ENCODE measurements around the gene DPP10. TPM values are rescaled to one million over a fixed set of nuclear protein-coding genes. Genes with fewer than 3 reads are reported as not detected.

The DPP10 gene
- total and polyA plus RNA-seq, 8 donors: 0.68 to 8.2 (median 4.7) TPM

DNA sequence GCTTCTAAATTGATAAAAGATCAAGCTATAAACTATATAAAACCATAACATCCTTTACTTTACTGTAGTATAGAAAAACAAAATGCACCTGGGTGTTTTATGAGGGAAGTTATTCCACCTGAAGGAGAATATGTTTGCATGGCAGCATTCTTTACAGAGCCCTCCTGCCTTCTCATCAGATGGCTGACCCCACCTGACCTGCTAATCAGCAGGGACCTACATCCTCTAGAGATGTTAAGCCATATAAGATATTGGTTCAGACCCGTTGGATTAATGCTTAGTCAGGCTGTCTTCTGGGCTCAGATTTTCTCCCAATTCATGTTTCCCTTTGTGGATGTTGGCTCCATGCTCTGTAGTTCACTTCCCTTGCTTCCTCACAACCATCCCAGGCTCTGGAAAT lies 414.8 kb downstream of the DPP10 start:
- TF ChIP-seq, protein P1, sequence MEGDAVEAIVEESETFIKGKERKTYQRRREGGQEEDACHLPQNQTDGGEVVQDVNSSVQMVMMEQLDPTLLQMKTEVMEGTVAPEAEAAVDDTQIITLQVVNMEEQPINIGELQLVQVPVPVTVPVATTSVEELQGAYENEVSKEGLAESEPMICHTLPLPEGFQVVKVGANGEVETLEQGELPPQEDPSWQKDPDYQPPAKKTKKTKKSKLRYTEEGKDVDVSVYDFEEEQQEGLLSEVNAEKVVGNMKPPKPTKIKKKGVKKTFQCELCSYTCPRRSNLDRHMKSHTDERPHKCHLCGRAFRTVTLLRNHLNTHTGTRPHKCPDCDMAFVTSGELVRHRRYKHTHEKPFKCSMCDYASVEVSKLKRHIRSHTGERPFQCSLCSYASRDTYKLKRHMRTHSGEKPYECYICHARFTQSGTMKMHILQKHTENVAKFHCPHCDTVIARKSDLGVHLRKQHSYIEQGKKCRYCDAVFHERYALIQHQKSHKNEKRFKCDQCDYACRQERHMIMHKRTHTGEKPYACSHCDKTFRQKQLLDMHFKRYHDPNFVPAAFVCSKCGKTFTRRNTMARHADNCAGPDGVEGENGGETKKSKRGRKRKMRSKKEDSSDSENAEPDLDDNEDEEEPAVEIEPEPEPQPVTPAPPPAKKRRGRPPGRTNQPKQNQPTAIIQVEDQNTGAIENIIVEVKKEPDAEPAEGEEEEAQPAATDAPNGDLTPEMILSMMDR (IDR thresholded peaks at IDR 0.05): no peak
- H3K4me1 ChIP-seq: no peaks in the 10 kb centered on the region
- no peaks in the 10 kb centered on the region for H3K27me3 ChIP-seq
- DNase-seq (no peak), ATAC-seq (no peak)
- no peaks in the 10 kb centered on the region for H3K9me3 ChIP-seq
- H3K36me3 ChIP-seq: no peaks in the 10 kb centered on the region
- intact Hi-C loops (cut with DNase I): no loop called here
- no peak overlapping the region for H3K27ac ChIP-seq
- H3K4me3 ChIP-seq: no peak overlapping the region

DNA sequence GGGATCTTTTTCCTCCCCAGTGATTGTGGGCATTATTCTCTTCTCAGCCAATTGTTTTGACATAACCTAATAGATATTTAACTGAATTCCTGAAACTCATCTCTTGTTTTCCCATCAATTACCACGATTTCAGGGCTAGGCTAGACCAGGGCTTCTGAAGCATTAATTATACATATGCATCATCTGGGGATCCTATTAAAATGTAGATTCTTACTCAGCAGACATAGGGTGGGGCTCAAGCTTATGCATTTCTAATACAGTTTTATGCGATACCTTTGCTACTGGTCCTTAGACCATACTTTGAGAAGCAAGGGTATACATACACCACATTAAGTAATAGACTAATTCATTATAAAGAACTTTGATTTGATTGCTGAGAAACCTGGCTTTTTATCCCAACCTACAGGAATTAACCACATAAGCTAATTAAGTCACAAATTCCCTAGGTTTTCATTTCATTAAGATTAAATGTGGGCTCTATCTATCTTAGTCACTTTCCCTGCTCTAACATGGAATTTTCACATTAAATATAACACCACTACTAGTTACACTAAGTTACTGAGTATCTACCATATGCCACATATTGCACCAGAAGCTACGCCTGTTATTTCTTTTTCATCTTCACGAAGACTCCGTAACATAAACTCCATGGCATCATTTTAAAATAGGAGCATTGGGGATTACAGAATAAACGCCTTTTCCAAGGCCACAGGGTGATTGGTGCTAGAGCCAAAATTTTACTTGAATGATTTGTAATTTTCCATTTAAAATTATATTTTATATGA lies 417.5 kb downstream of the DPP10 start:
- Histone ChIP-seq H3K27ac (no peak overlapping the region), H3K4me3 (no peak overlapping the region), H3K36me3 (no peaks in the 10 kb centered on the region), H3K4me1 (no peaks in the 10 kb centered on the region), H3K27me3 (no peaks in the 10 kb centered on the region), H3K9me3 (no peaks in the 10 kb centered on the region)
- TF ChIP-seq, protein P1 (IDR thresholded peaks at IDR 0.05): no peak
- intact Hi-C loops (cut with DNase I): no loop called here
- no peak for DNase-seq
- no peak for ATAC-seq

DNA sequence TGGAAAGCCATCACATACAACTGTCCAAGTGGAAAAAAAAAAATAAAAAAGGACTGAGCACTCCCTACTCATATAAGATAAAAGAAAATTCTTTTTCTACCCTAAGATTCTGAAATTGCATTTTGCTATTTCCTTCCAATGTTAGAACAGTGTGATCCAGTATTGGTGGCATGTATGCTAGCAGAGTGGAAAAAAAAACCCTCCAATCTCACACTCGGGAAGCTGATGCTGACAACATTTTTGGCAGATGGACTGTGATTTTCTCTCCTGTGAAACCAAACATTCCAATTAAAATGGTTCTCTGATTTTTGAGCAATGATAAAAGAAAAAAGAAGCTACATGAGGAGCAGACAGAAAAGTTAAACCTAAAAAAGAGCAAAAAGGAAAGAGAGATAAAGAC lies 419.8 kb downstream of the DPP10 start:
- intact Hi-C loops (cut with DNase I): no loop called here
- no peak for DNase-seq
- Histone ChIP-seq H3K4me3 (no peak overlapping the region), H3K27ac (no peak overlapping the region), H3K27me3 (no peaks in the 10 kb centered on the region), H3K4me1 (no peaks in the 10 kb centered on the region), H3K9me3 (no peaks in the 10 kb centered on the region), H3K36me3 (no peaks in the 10 kb centered on the region)
- TF ChIP-seq, protein P1 (IDR thresholded peaks at IDR 0.05): no peak
- ATAC-seq: no peak

DNA sequence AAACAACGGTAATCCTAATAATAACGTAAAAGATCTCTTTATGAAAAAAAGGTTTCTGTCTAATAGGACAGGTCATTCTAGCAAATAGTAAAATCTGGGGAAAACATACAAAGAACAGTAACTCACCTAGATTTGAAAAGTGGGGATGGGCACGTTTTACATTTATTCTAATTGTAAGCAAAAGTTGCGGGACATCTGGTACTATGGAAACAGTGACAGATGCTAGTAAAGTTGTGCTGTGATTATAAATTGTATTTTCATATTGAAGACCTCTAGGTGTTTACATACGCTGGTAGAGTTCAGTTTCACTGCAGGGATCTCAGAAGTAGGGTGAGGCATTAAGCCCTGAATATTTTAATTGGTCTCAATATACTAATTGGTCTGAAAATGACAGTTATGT lies 422.5 kb downstream of the DPP10 start:
- DNase-seq (no peak), ATAC-seq (no peak)
- Histone ChIP-seq H3K27me3 (no peaks in the 10 kb centered on the region), H3K4me3 (no peak overlapping the region), H3K27ac (no peak overlapping the region), H3K9me3 (peaks cover 0 to 3% of the 10 kb centered on the region in 2 donors), H3K4me1 (no peaks in the 10 kb centered on the region), H3K36me3 (no peaks in the 10 kb centered on the region)
- TF ChIP-seq, protein P1 (IDR thresholded peaks at IDR 0.05): no peak
- intact Hi-C loops (cut with DNase I): no loop called here

DNA sequence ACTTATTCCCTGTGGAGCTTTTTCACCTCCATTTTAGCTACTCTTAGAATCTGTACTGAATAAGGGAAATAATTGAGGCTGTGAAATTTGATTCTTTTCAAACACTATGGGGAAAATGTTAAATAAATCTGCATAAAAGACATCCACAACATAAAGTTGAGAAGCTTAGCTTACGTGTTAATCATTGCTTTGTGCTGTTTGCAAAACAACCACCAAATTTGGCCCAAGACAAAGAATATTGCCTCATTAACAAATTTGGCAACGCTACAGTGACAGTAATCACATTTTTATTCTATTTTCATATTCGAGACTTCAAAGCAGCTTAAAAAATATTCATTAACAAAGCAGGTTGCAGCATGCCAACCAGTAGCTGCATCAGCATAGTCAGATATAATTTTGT lies 437.6 kb downstream of the DPP10 start:
- Histone ChIP-seq H3K36me3 (no peaks in the 10 kb centered on the region), H3K27ac (no peak overlapping the region), H3K4me1 (no peaks in the 10 kb centered on the region), H3K9me3 (peaks cover 0 to 3% of the 10 kb centered on the region in 2 donors), H3K27me3 (no peaks in the 10 kb centered on the region), H3K4me3 (no peak overlapping the region)
- intact Hi-C loops (cut with DNase I): no loop called here
- TF ChIP-seq, protein P1 (IDR thresholded peaks at IDR 0.05): no peak
- ATAC-seq: no peak
- DNase-seq: no peak

Measured in left lung (tissue), 10 donors.